Left lung (tissue), 10 donors: ENCODE measurements around the gene SNX3. TPM values are rescaled to one million over a fixed set of nuclear protein-coding genes. Genes with fewer than 3 reads are reported as not detected.

ENCODE experiments used
- ATAC-seq: fragments of 200-7000 bp; cut with Tn5 transposase; one replicate; pipeline ENCODE4 v1.9.1; 2020; ENCODE audit warnings: moderate library complexity
- DNase-seq, 4 donors: peaks; one replicate each; pipeline ENCODE4 v3.0.0-alpha.2; 2013 to 2020
- H3K27ac ChIP-seq, 2 donors: fragments of 200-600 bp; sonication (generic) in 1 of 2; one replicate each; pipeline versions ENCODE4 v1.5.0 to v1.8.0; 2020 to 2021
- H3K27me3 ChIP-seq, 2 donors: fragments of 200-600 bp; sonication (generic) in 1 of 2; one replicate each; pipeline versions ENCODE4 v1.5.0 to v1.8.0; 2020 to 2021
- H3K36me3 ChIP-seq, 2 donors: fragments of 200-600 bp; sonication (generic) in 1 of 2; one replicate each; pipeline versions ENCODE4 v1.5.0 to v1.8.0; 2020 to 2021
- H3K4me1 ChIP-seq, 2 donors: fragments of 200-600 bp; one replicate each; pipeline ENCODE4 v1.8.0; 2021
- H3K4me3 ChIP-seq, 2 donors: fragments of 200-600 bp; sonication (generic) in 1 of 2; one replicate each; pipeline versions ENCODE4 v1.5.0 to v1.8.0; 2020 to 2021; ENCODE audit warnings: mild to moderate bottlenecking in 1 of 2
- H3K9me3 ChIP-seq, 2 donors: fragments of 200-600 bp; sonication (generic) in 1 of 2; one replicate each; pipeline versions ENCODE4 v1.5.0 to v1.8.0; 2020 to 2021
- CTCF ChIP-seq, 2 donors: fragments of 200-600 bp; sonication (generic) in 1 of 2; IDR thresholded peaks; one replicate each; pipeline versions ENCODE4 v1.5.0 to v1.8.0; 2021; ENCODE audit warnings: antibody characterized with exemption in 2 of 2
- intact Hi-C, 2 donors: fragments of 100-400 bp; cut with DNase I; formaldehyde crosslinking; loops; one replicate each; pipeline versions ENCODE4 v1.11.2 to v1.14.2; 2022
- polyA plus RNA-seq, 6 donors: library from polyadenylated mRNA; unstranded; fragments of 120-200 nt; gene quantifications; one replicate each; pipeline ENCODE4 v1.2.1, GENCODE V29; 2013; ENCODE audit not compliant: insufficient read length in 6 of 6
- total RNA-seq, 2 donors: library from RNA; stranded (reverse); fragmentation: NEBNext Ultra II Directional; extraction: Animal tissue kit (Norgen Biotek cat#: 25700); gene quantifications; one replicate each; pipeline ENCODE4 v1.2.1, GENCODE V29; 2021
- donor health status: DM: no; HTN: yes; CAD: no.
- donor health status: DM: no; HTN: no; CAD: no.

The SNX3 gene
- total and polyA plus RNA-seq, 8 donors, result 196 to 284 (median 232) TPM

GRCh38 chr6:108228416-108228815 lies 32.4 kb downstream of the SNX3 start:
- H3K36me3 ChIP-seq, result peaks cover 0 to 14% of the 10 kb centered on the region in 2 donors
- no peak overlapping the region for H3K4me3 ChIP-seq
- intact Hi-C loops, result no loop called here
- no peaks in the 10 kb centered on the region for H3K27me3 ChIP-seq
- DNase-seq (no peak), ATAC-seq (no peak)
- no peak for TF ChIP-seq CTCF (IDR thresholded peaks at IDR 0.05)
- no peak overlapping the region for H3K27ac ChIP-seq
- no peaks in the 10 kb centered on the region for H3K9me3 ChIP-seq
- H3K4me1 ChIP-seq, result peaks cover 0 to 10% of the 10 kb centered on the region in 2 donors

- ATAC-seq, result no peak
- H3K27me3 ChIP-seq, result no peaks in the 10 kb centered on the region
- H3K27ac ChIP-seq, result no peak overlapping the region
- no peak overlapping the region for H3K4me3 ChIP-seq
- no peak for DNase-seq
- no peak for TF ChIP-seq CTCF (IDR thresholded peaks at IDR 0.05)
- intact Hi-C loops, result no loop called here
- H3K4me1 ChIP-seq, result peaks cover 0 to 22% of the 10 kb centered on the region in 2 donors
- no peaks in the 10 kb centered on the region for H3K9me3 ChIP-seq
- peaks cover 0 to 18% of the 10 kb centered on the region in 2 donors for H3K36me3 ChIP-seq
These were observed 33.5 kb downstream of the SNX3 start for GRCh38 chr6:108227290-108227689.

DNA sequence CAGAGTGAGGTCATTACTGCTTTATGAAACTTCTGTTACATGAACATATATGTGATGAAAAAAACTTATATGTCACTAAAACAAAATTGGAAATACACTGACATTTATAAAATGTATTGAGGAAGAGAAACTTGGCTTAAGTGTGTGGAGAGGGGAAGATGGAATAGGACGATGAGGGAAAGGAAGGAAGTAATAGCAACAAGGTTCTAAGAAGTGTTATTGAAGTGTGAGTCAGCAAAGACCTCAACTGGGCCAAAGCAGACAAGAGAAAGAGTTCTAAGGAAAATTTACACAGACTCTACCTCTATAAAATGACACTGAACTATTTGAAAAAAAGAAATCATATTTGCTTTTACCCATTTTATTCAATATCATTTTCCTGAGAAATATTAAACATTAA lies 38.3 kb downstream of the SNX3 start:
- ATAC-seq (peak; percentile 62), DNase-seq (no peak)
- no peaks in the 10 kb centered on the region for H3K9me3 ChIP-seq
- peaks cover 0 to 27% of the 10 kb centered on the region in 2 donors for H3K4me1 ChIP-seq
- no peak for TF ChIP-seq CTCF (IDR thresholded peaks at IDR 0.05)
- no peaks in the 10 kb centered on the region for H3K27me3 ChIP-seq
- H3K27ac ChIP-seq, result peak overlapping the region in 1 of 2 donors; percentile 47
- H3K36me3 ChIP-seq, result peaks cover 0 to 55% of the 10 kb centered on the region in 2 donors
- intact Hi-C loops, result no loop called here
- no peak overlapping the region for H3K4me3 ChIP-seq

DNA sequence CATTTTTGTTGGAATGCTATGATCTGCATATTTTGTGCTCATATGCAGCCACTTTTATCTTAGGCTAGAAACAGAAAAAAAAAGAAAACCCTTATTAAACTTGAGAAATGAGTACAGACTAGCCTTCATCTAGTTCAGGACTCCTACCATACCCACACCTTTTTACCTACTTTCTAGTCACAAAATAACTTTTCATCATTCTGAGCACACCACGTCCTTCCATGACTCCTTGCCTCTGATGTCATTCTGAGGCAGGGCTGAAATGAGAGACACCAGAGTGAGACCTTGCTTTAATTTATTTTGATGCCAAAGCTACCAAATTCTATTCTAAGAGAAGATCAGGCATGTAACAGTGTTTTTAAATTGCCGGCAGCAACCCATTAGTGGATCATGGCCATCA lies 38.8 kb downstream of the SNX3 start:
- intact Hi-C loops, result no loop called here
- Histone ChIP-seq H3K4me3 (no peak overlapping the region), H3K27ac (peak overlapping the region in 1 of 2 donors; percentile 47)

GRCh38 chr6:108211671-108212070 lies 49.2 kb downstream of the SNX3 start:
- Histone ChIP-seq H3K27me3 (no peaks in the 10 kb centered on the region), H3K9me3 (no peaks in the 10 kb centered on the region), H3K4me3 (no peak overlapping the region), H3K4me1 (peaks cover 0 to 33% of the 10 kb centered on the region in 2 donors), H3K27ac (no peak overlapping the region), H3K36me3 (peaks cover 0 to 56% of the 10 kb centered on the region in 2 donors)
- intact Hi-C loops, result no loop called here
- DNase-seq (peak in 1 of 4 donors; percentile 43), ATAC-seq (peak; percentile 59)
- no peak for TF ChIP-seq CTCF (IDR thresholded peaks at IDR 0.05)

More for the DNA sequence above, 38.8 kb downstream of the SNX3 start:
- no peak for DNase-seq
- H3K4me1 ChIP-seq, result peaks cover 0 to 27% of the 10 kb centered on the region in 2 donors
- H3K27me3 ChIP-seq, result no peaks in the 10 kb centered on the region
- H3K9me3 ChIP-seq, result no peaks in the 10 kb centered on the region
- peaks cover 0 to 60% of the 10 kb centered on the region in 2 donors for H3K36me3 ChIP-seq
- no peak for ATAC-seq
- TF ChIP-seq CTCF (IDR thresholded peaks at IDR 0.05), result no peak
